ENCODE results near the gene UBE4B. TPM values are rescaled to one million over a fixed set of nuclear protein-coding genes. Genes with fewer than 3 reads are reported as not detected.
"Not testable (repeated sequence)": the region's sequence is repeated elsewhere in the genome, so short reads cannot be mapped to it uniquely, and the experiment has no call there.

UBE4B gene
- total and polyA plus RNA-seq, 2 of the 4 experiments (the other 2 are of a cell fraction) = 26.5 to 39.3 TPM

DNA sequence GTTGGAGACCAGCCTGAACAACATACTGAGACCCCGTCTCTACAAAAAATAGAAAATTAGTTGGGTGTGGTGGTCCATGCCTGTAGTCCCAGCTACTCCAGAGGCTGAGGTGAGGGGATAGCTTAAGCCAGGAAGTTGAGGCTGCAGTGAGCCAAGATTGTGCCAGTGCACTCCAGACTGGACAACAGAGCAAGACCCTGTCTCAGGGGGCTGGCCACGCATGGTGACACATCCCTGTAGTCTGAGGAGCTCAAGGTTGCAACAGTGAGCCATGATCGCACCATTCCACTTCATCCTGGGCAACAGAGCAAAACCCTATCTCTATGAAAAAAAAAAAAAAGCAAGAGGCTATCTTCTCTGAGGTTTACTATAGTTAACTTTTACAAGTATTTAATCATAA lies 12.7 kb upstream of the UBE4B start:
- Histone ChIP-seq H2BK120ac (ENCODE audit: low read depth, low read length) (no peak overlapping the region), H4K8ac (ENCODE audit: low read depth in 2 of 2, low read length in 2 of 2) (no peak overlapping the region), H3K4me3 (ENCODE audit: insufficient read depth, low read depth, low read length) (no peak overlapping the region), H2AFZ (replicated peaks; ENCODE audit: low read length, poor library complexity) (no peak overlapping the region), H3K14ac (replicated peaks; ENCODE audit: low read depth, low read length) (no peak overlapping the region), H2BK20ac (ENCODE audit: low read depth, low read length) (no peak overlapping the region), H2AK5ac (ENCODE audit: low read depth, low read length) (no peak overlapping the region), H3K27ac (ENCODE audit: insufficient read depth, low read length) (no peak overlapping the region), H2BK15ac (ENCODE audit: low read depth, low read length) (no peak overlapping the region), H3K4me2 (ENCODE audit: low read depth, low read length) (no peak overlapping the region), H3K4ac (ENCODE audit: low read depth, low read length) (no peak overlapping the region), H3K18ac (ENCODE audit: low read depth, low read length) (no peak overlapping the region), H4K91ac (ENCODE audit: insufficient read depth, low read depth, low read length) (no peak overlapping the region), H3K4me1 (ENCODE audit: control insufficient read depth, insufficient read depth, low read length) (0 out of 2 replicates have a peak, but pooled peaks cover 2% of the 10 kb centered on the region), H3K9ac (ENCODE audit: low read depth, low read length) (no peak overlapping the region), H3K36me3 (ENCODE audit: control insufficient read depth, insufficient read depth, low read length) (no peaks in the 10 kb centered on the region), H3K23ac (ENCODE audit: low read depth, low read length) (no peak overlapping the region), H3K9me1 (ENCODE audit: insufficient read depth, low read length) (no peaks in the 10 kb centered on the region), H2BK5ac (ENCODE audit: low read depth, low read length, poor library complexity, severe bottlenecking) (no peak overlapping the region), H3K56ac (ENCODE audit: extremely low read depth, insufficient read depth, low read length) (no peak overlapping the region), H4K5ac (ENCODE audit: low read depth, low read length) (no peak overlapping the region), H4K20me1 (ENCODE audit: insufficient read depth, low read length) (no peaks in the 10 kb centered on the region), H3K27me3 (ENCODE audit: control insufficient read depth, insufficient read depth, low read length) (0 out of 2 replicates have a peak, but pooled peaks cover 1% of the 10 kb centered on the region), H2AK9ac (replicated peaks; ENCODE audit: low read depth, low read length, poor library complexity) (no peak overlapping the region), H3K9me3 (ENCODE audit: control insufficient read depth, insufficient read depth, low read length) (no peaks in the 10 kb centered on the region), H3K79me1 (ENCODE audit: low read depth in 1 of 2, low read length in 2 of 2) (no peaks in the 10 kb centered on the region)
- BruUV-seq (replicated peaks) = no TSS peak
- DNase-seq (no peak), ATAC-seq (ENCODE audit: low read depth) (no peak)
- dilution Hi-C loops (cut with HindIII; ENCODE audit: low sequenced_read_pairs, unreplicated experiment) (no loop called here), intact Hi-C loops (cut with micrococcal nuclease) (no loop called here), in situ Hi-C loops (cut with MboI; ENCODE audit: low sequenced_read_pairs) (no loop called here)
- ChIA-PET POLR2A (ENCODE audit: unreplicated experiment) (no interaction called here), CTCF (no interaction called here)
- no CpG with 5 or more reads among the region's 3 CpGs for WGBS, 2 experiments (ENCODE audit: extremely low coverage in 2 of 2, insufficient read length in 1 of 2)
- TF ChIP-seq MAFK (IDR thresholded peaks at IDR 0.05; ENCODE audit: low read depth, low read length) (no peak), FOS (IDR thresholded peaks at IDR 0.05; ENCODE audit: low read depth, low read length) (no peak)

DNA sequence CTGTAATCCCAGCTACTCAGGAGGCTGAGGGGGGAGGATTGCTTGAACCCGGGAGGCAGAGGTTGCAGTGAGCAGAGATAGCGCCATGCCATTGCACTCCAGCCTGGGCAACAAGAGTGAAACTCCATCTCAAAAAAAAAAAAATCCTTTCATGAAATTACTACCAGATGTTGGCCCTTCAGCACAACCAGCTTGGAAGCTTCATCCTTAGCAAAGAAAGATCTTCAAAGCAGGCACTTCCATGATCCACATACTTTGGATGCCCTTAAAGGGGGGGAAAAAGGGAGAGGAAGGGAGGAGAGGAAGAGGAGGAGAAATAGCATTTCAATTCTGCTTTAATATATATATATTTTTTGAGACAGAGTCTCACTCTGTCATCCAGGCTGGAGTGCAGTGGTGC lies 12.1 kb upstream of the UBE4B start:
- H3K23ac ChIP-seq (ENCODE audit: low read depth, low read length); H3K4me3 ChIP-seq (ENCODE audit: insufficient read depth, low read depth, low read length); H2BK20ac ChIP-seq (ENCODE audit: low read depth, low read length); H3K4ac ChIP-seq (ENCODE audit: low read depth, low read length); DNase-seq; H4K8ac ChIP-seq (ENCODE audit: low read depth in 2 of 2, low read length in 2 of 2); H2BK5ac ChIP-seq (ENCODE audit: low read depth, low read length, poor library complexity, severe bottlenecking); H3K4me1 ChIP-seq (ENCODE audit: control insufficient read depth, insufficient read depth, low read length); H3K27me3 ChIP-seq (ENCODE audit: control insufficient read depth, insufficient read depth, low read length); intact Hi-C loops (cut with micrococcal nuclease); H3K9me1 ChIP-seq (ENCODE audit: insufficient read depth, low read length); POLR2A ChIA-PET (ENCODE audit: unreplicated experiment); in situ Hi-C loops (cut with MboI; ENCODE audit: low sequenced_read_pairs); H4K20me1 ChIP-seq (ENCODE audit: insufficient read depth, low read length); H2BK15ac ChIP-seq (ENCODE audit: low read depth, low read length); H2AK9ac ChIP-seq (replicated peaks; ENCODE audit: low read depth, low read length, poor library complexity); H2AFZ ChIP-seq (replicated peaks; ENCODE audit: low read length, poor library complexity); H2BK120ac ChIP-seq (ENCODE audit: low read depth, low read length); H3K27ac ChIP-seq (ENCODE audit: insufficient read depth, low read length); H3K56ac ChIP-seq (ENCODE audit: extremely low read depth, insufficient read depth, low read length); BruUV-seq (replicated peaks); H4K91ac ChIP-seq (ENCODE audit: insufficient read depth, low read depth, low read length); dilution Hi-C loops (cut with HindIII; ENCODE audit: low sequenced_read_pairs, unreplicated experiment); H2AK5ac ChIP-seq (ENCODE audit: low read depth, low read length); H3K36me3 ChIP-seq (ENCODE audit: control insufficient read depth, insufficient read depth, low read length); CTCF ChIA-PET; H4K5ac ChIP-seq (ENCODE audit: low read depth, low read length); H3K18ac ChIP-seq (ENCODE audit: low read depth, low read length); H3K4me2 ChIP-seq (ENCODE audit: low read depth, low read length); H3K14ac ChIP-seq (replicated peaks; ENCODE audit: low read depth, low read length); ATAC-seq (ENCODE audit: low read depth); H3K79me1 ChIP-seq (ENCODE audit: low read depth in 1 of 2, low read length in 2 of 2); H3K9ac ChIP-seq (ENCODE audit: low read depth, low read length); H3K9me3 ChIP-seq (ENCODE audit: control insufficient read depth, insufficient read depth, low read length): not testable (repeated sequence)
- WGBS, 2 experiments (ENCODE audit: extremely low coverage in 2 of 2, insufficient read length in 1 of 2) = no CpG with 5 or more reads among the region's 2 CpGs
